ENCODE results near the gene EXD3.
"Not testable (repeated sequence)": the region's sequence is repeated elsewhere in the genome, so short reads cannot be mapped to it uniquely, and the experiment has no call there.

Gene EXD3

GRCh38 chr9:137379761-137380161 lies 43.2 kb downstream of the EXD3 start:
- no peak for DNase-seq (ENCODE audit: low spot score)

GRCh38 chr9:137378688-137379410 lies 44.1 kb downstream of the EXD3 start:
- not testable (repeated sequence) for DNase-seq (ENCODE audit: low spot score)

- DNase-seq (ENCODE audit: low spot score) = no peak
Measured at GRCh38 chr9:137376386-137376785, 46.6 kb downstream of the EXD3 start.

DNA sequence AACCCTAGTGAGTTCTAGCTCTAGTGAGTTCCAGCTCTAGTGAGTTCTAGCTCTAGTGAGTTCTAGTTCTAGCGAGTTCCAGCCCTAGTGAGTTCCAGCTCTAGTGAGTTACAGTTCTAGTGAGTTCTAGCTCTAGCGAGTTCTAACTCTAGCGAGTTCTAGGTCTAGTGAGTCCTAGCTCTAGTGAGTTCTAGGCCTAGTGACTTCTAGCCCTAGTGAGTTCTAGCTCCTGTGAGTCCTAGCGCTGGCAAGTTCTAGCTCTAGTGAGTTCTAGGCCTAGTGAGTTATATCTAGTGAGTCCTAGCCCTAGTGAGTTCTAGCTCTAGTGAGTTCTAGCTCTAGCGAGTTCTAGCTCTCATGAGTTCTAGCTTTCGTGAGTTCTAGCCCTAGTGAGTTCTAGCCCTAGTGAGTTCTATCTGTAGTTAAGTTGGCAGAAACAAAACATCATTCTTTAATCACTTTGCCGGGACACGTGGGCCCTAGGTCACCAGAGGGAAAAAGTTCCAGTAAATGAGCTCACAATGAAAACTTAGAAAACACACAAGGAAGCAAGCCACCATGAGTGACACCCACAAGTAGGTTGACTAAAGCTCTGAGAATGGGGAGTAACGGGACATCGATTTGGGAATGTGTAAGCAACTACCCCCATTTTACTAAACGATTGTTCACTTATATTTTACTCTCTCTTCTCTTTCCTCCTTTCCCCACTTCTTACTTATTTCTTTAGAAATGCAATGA lies 47.5 kb downstream of the EXD3 start:
- DNase-seq (ENCODE audit: low spot score) = no peak

DNA sequence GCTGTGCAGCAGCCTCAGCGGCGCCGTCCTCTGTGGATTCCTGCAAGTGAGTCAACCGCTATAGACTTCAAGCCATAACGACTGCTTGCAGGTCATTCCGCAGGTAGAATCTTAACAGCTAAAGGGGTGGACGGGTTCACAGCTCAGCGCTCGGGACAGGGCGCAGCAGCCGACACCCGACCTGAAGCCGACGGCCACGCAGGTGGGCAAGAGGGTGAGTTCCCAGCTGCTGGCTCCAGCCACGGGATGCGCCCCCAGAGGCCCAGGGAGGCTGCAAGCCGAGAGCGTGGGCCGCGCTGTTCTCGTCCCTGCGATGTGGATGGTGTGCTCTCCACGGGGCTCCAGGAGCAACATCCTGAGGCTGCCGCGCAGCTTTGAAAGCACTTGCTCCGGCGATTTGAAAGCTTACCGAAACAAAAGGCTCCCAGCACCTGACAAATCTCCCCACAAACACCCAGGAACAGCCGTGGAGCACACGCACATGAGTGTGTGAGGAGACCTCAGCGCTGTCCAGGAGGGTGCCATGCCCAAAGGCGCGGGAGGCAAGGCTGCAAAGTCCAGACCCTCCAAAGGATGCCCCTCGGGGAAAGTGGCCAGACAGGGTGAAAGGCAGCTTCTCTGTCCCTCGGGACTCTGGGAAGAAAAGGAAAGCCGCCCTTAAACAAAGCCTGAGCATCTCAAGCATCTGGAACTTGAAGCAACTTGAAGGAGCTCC lies 48.7 kb downstream of the EXD3 start:
- no peak for DNase-seq (ENCODE audit: low spot score)

DNA sequence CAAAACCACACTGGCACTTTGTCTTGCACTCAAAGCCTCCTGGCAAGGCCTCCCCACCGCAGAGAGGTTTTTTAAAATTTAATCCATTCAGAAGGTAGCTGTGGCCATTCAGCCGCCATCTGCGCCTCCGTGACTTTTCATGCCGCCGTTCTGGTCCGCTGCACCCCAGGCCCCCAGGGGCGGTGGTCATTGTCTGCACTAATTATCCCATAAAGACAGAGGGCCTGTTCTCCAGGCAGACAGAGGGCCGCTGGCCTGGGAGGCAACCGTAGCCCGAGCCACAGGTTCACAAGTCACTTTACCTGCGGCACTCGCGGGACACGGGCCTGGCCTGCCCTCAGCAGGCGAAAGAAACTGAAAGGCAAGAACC lies 49.4 kb downstream of the EXD3 start:
- DNase-seq (ENCODE audit: low spot score) = no peak

GRCh38 chr9:137372693-137373610 lies 50.0 kb downstream of the EXD3 start:
- no peak for DNase-seq (ENCODE audit: low spot score)

DNA sequence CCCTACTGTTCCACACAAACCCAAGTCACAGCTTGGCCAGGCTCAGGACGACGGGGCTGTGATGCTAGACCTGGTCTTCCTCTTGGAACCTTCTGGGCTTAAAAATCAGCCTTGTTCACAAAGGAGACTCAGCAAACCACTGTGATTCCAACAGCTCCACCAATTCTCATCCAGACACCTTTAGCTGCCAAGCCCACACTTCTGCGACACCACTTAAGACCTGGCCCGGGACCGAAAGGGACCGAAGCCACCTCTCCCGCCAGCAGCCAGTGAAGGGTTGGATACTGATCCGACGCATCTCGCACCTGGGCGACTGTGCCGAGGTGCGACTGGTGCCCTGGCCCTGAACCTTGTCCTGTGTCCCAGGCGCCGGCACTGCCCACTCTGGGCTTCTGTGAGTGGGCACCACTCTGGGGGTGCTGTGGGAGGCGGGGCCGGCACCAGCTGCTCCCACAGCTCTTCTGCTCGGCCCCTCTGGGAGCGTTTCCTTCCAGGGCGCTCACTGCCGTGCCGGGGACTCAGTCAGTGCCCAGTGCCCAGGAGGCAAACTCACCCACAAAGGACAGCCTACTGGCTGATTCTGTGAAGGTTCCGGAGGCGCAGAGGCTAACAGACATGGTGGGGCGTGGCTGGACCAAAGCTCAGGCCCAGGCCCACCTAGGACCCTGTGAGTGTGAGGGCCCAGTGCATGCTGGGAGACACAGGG lies 50.9 kb downstream of the EXD3 start:
- no peak for DNase-seq (ENCODE audit: low spot score)

GRCh38 chr9:137371521-137371941 lies 51.4 kb downstream of the EXD3 start:
- DNase-seq (ENCODE audit: low spot score) = no peak

DNA sequence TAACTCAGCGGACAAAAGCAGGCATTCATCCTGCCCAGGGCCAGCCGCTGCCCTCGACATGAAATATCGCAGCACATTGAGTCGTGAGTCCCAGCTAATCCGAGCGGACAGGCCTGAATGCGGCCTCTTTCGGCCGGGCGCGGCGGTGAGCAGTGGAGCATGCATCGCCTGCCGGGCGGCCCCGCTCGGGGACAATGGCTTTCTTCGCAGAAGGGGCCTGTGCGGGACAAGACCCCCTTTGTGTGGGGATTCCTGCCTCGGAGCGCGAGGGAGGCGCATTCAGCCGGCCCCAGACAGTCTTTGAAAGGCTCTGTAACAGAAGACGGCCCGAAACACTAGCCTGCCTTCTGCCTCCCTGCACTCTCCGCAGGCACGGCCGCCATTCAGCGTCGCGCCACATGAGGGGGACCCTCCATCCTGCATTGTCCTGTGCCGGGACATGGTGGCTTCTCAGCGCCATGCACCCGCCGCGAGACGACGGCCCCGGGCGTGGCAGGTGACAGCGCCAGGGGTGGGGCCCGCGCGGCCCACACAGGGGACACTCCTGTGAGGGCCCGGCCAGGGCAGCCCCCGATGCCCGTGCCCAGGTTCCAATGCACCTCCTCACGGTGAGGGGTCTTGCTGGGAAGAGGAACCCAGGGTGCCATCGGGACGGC lies 52.0 kb downstream of the EXD3 start:
- DNase-seq (ENCODE audit: low spot score) = no peak

- DNase-seq (ENCODE audit: low spot score) = no peak
Measured at GRCh38 chr9:137369911-137370764, 52.8 kb downstream of the EXD3 start.

- DNase-seq (ENCODE audit: low spot score) = no peak
Measured at GRCh38 chr9:137369061-137369787, 53.7 kb downstream of the EXD3 start.

DNA sequence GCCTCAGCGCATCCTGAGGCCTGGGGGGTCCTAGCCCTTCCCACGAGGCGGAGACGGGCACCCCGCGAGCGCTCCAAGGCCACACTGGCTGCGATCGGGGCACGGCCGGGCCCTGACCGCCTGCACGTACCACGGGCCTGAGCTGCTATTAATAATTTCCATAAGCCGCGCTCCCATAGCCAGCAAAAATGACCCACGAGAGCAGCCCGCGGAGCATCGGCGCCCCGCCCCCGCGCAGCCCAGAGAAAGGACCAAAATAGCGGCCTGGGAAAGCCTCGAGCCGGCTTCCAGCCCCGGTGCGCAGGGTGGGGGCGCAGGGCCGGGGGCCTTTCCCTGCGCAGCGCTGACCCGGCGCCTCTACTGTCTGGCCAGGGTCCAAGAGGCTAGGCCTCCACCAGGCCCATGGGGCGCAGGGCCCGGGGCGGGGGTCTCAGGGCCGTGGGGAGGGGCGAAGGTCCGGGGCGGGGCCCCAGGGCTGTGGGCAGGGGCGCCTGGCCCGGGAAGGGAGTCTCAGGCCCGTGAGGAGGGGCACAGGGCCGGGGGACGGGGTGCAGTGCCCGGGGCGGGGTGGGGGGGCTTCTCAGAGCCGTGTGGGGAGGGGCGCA lies 54.4 kb downstream of the EXD3 start:
- no peak for DNase-seq (ENCODE audit: low spot score)

DNA sequence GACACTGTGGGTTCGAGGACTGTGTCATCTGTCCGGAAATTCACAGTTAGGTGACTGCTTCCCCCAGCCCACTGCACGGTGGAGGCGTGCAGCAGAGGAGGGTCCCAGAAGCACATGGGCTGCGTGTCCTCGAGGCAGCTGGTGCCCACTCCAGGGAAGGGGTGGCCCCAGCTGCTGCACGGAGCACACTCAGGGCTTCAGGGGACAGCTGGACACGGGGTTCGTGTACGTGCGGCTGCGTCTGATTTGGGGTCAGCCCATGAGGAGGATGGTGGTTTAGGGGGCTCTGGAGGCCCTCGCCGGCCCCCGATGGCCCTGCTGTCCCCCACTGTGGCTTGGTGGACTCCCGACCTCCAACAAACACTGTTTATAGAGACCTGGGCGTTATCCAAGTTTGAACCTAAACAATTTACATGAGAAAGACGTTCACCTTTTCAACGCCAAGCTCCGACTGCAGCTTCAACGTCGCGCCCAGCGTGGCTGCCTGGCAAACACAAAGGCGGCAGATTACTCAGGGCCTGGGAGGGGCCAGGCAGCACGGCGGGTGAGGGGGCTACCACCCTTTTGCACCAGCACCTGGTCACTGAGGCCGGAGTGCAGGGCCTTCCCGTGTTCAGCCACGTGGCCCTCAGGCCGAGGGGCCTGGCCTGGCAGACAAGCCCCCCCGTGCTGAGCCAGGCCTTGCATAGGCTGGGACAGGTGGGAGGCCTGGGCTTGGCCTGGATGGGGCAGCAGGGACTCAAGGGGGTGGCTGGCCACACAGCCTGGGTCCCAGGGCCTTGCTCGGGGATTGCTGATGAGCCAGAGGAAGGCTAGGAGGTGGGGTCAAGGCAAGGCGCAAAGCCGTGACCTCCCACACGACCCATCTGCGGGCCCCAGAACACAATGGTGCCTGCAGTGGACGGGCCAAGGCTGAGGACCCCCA lies 55.2 kb downstream of the EXD3 start:
- DNase-seq (ENCODE audit: low spot score) = no peak

GRCh38 chr9:137366891-137367381 lies 56.0 kb downstream of the EXD3 start:
- no peak for DNase-seq (ENCODE audit: low spot score)

DNA sequence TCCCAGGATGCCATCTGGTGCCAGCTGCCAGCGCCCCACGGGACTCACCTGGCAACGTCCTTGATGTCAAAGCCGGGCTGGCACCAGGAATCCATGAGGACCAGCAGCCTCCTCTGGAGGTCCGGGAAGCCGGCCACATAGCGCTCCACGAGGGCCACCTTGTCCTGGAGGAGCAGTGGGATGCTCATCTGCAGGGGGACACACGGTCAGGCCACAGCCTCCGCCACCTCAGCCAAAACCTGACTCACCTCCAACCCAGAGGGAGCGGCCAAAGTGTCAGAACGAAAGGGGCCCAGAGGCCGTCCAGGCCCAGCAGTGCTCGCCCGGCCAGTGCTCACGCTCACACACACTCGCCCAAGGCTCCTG lies 56.5 kb downstream of the EXD3 start:
- no peak for DNase-seq (ENCODE audit: low spot score)
